HL-60 (cell line): Measurements from ENCODE around the gene SMAD6.

Experiments
- CTCF ChIP-seq: IDR thresholded peaks from one replicate; pipeline ENCODE4 v1.5.1; 2011; ENCODE audit warnings: low read length, control low read depth, inconsistent platforms; ENCODE audit not compliant: insufficient read depth
- POLR2AphosphoS5 ChIP-seq: IDR thresholded peaks from 2 replicates; pipeline ENCODE4 v1.6.1; 2012; ENCODE audit warnings: low read depth
- REST ChIP-seq: IDR thresholded peaks from 2 replicates; pipeline ENCODE4 v1.6.1; 2012; ENCODE audit warnings: low read depth; ENCODE audit not compliant: insufficient replicate concordance
- SPI1 ChIP-seq: IDR thresholded peaks from 2 replicates; pipeline ENCODE4 v1.6.1; 2012; ENCODE audit warnings: low read depth, mild to moderate bottlenecking, borderline replicate concordance

- TF ChIP-seq CTCF (no peak), POLR2AphosphoS5 (no peak), REST (no peak), SPI1 (no peak)
Observed at GRCh38 chr15:66751579-66751978, 49.5 kb downstream of the SMAD6 start.
